ENCODE results near the gene PDP2. TPM values are rescaled to one million over a fixed set of nuclear protein-coding genes. Genes with fewer than 3 reads are reported as not detected.

PDP2 gene
- total RNA-seq, 1 donor from 2014 or later, result 18.3 TPM

- Mint-ChIP-seq H3K27ac (ENCODE audit: unreplicated experiment) (no peak overlapping the region), H3K36me3 (ENCODE audit: unreplicated experiment) (no peaks in the 10 kb centered on the region), H3K27me3 (ENCODE audit: unreplicated experiment) (peaks cover 7% of the 10 kb centered on the region), H3K9me3 (ENCODE audit: unreplicated experiment) (peaks cover 2% of the 10 kb centered on the region), H3K4me1 (ENCODE audit: low read depth, unreplicated experiment) (peaks cover 2% of the 10 kb centered on the region), H3K4me3 (ENCODE audit: unreplicated experiment) (no peak overlapping the region)
- no peak for DNase-seq
- TF ChIP-seq CTCF (IDR thresholded peaks at IDR 0.05; ENCODE audit: partially characterized antibody, unreplicated experiment), result no peak
Observed at GRCh38 chr16:66888647-66889615, 8.6 kb downstream of the PDP2 start.

- H3K27ac Mint-ChIP-seq (ENCODE audit: unreplicated experiment), result no peak overlapping the region
- DNase-seq, result no peak
- H3K4me1 Mint-ChIP-seq (ENCODE audit: low read depth, unreplicated experiment), result no peaks in the 10 kb centered on the region
- TF ChIP-seq CTCF (IDR thresholded peaks at IDR 0.05; ENCODE audit: partially characterized antibody, unreplicated experiment), result no peak
- peaks cover 4% of the 10 kb centered on the region for H3K9me3 Mint-ChIP-seq (ENCODE audit: unreplicated experiment)
- no peak overlapping the region for H3K4me3 Mint-ChIP-seq (ENCODE audit: unreplicated experiment)
- H3K36me3 Mint-ChIP-seq (ENCODE audit: unreplicated experiment), result no peaks in the 10 kb centered on the region
- peaks cover 7% of the 10 kb centered on the region for H3K27me3 Mint-ChIP-seq (ENCODE audit: unreplicated experiment)
Observed at GRCh38 chr16:66889622-66890021, 9.3 kb downstream of the PDP2 start.

- peaks cover 8% of the 10 kb centered on the region for H3K9me3 Mint-ChIP-seq (ENCODE audit: unreplicated experiment)
- H3K27me3 Mint-ChIP-seq (ENCODE audit: unreplicated experiment), result peaks cover 7% of the 10 kb centered on the region
- no peak overlapping the region for H3K27ac Mint-ChIP-seq (ENCODE audit: unreplicated experiment)
Observed at GRCh38 chr16:66890799-66891198, 10.5 kb downstream of the PDP2 start.

GRCh38 chr16:66891360-66891759, 11.0 kb downstream of the PDP2 start:
- H3K27ac Mint-ChIP-seq (ENCODE audit: unreplicated experiment), result no peak overlapping the region
- peaks cover 10% of the 10 kb centered on the region for H3K27me3 Mint-ChIP-seq (ENCODE audit: unreplicated experiment)
- H3K4me3 Mint-ChIP-seq (ENCODE audit: unreplicated experiment), result no peak overlapping the region
- peaks cover 9% of the 10 kb centered on the region for H3K4me1 Mint-ChIP-seq (ENCODE audit: low read depth, unreplicated experiment)
- DNase-seq, result no peak
- peaks cover 12% of the 10 kb centered on the region for H3K9me3 Mint-ChIP-seq (ENCODE audit: unreplicated experiment)
- H3K36me3 Mint-ChIP-seq (ENCODE audit: unreplicated experiment), result no peaks in the 10 kb centered on the region
- TF ChIP-seq CTCF (IDR thresholded peaks at IDR 0.05; ENCODE audit: partially characterized antibody, unreplicated experiment), result no peak

More at GRCh38 chr16:66890799-66891198, 10.5 kb downstream of the PDP2 start:
- Mint-ChIP-seq H3K36me3 (ENCODE audit: unreplicated experiment) (no peaks in the 10 kb centered on the region), H3K4me1 (ENCODE audit: low read depth, unreplicated experiment) (peaks cover 4% of the 10 kb centered on the region), H3K4me3 (ENCODE audit: unreplicated experiment) (no peak overlapping the region)
- DNase-seq, result no peak
- TF ChIP-seq CTCF (IDR thresholded peaks at IDR 0.05; ENCODE audit: partially characterized antibody, unreplicated experiment), result no peak

- Mint-ChIP-seq H3K36me3 (ENCODE audit: unreplicated experiment) (no peaks in the 10 kb centered on the region), H3K27ac (ENCODE audit: unreplicated experiment) (no peak overlapping the region), H3K9me3 (ENCODE audit: unreplicated experiment) (peaks cover 12% of the 10 kb centered on the region), H3K4me1 (ENCODE audit: low read depth, unreplicated experiment) (peaks cover 12% of the 10 kb centered on the region), H3K27me3 (ENCODE audit: unreplicated experiment) (peaks cover 10% of the 10 kb centered on the region), H3K4me3 (ENCODE audit: unreplicated experiment) (no peak overlapping the region)
- no peak for DNase-seq
- TF ChIP-seq CTCF (IDR thresholded peaks at IDR 0.05; ENCODE audit: partially characterized antibody, unreplicated experiment), result no peak
Observed at GRCh38 chr16:66891797-66892196, 11.5 kb downstream of the PDP2 start.

All from glutamatergic neuron (in vitro differentiated cells).